HepG2 (cell line): ENCODE results near the gene TBCD. TPM values are rescaled to one million over a fixed set of nuclear protein-coding genes. Genes with fewer than 3 reads are reported as not detected.
A peak's percentile ranks its signal among the peaks of the same experiment; 100 is the strongest.
"Not testable (repeated sequence)": the region's sequence is repeated elsewhere in the genome, so short reads cannot be mapped to it uniquely, and the experiment has no call there.

Source experiments
- ATAC-seq: fragments of 200-7000 bp; cut with Tn5 transposase; 3 replicates; pipeline ENCODE4 v1.9.1; 2020; ENCODE audit warnings: mild to moderate bottlenecking, moderate library complexity
- BruUV-seq: library from RNA; stranded (reverse); fragments of 400-500 nt; replicated peaks from 2 replicates; lab custom pipeline; 2021; lab: Mats Ljungman, UMichigan
- CTCF ChIA-PET: fragments of 300-600 bp; formaldehyde crosslinking; extraction: SDS; loops from one replicate; lab custom pipeline; 2021; ENCODE audit warnings: low total read pairs, inconsistent platforms, low intra/inter-chr PET ratio; lab: Yijun Ruan, JAX
- POLR2A ChIA-PET: fragments of 350-600 bp; sonication (Branson Sonifier 250); formaldehyde crosslinking; loops from one replicate; lab custom pipeline; 2020; ENCODE audit warnings: antibody characterized with exemption, inconsistent platforms; lab: Yijun Ruan, JAX
- DNase-seq: peaks from one replicate; pipeline ENCODE4 v3.0.0-alpha.2; 2015; ENCODE audit warnings: low spot score
- FAIRE-seq: peaks from 3 replicates; lab custom pipeline; 2011; peaks lifted over from hg19 to GRCh38; lab: Jason Lieb, UNC
- H2AFZ ChIP-seq: one replicate; pipeline ENCODE4 v1.6.1; 2011; ENCODE audit warnings: low read length, inconsistent platforms
- H3K27ac ChIP-seq: fragments of 300-600 bp; 3 replicates; pipeline ENCODE4 v1.8.0; 2011; ENCODE audit warnings: mixed run types, mild to moderate bottlenecking, mixed read lengths, low read length, inconsistent platforms; ENCODE audit not compliant: insufficient read depth; ENCODE audit errors: extremely low read length
- H3K27me3 ChIP-seq, 2 experiments: fragments of 200-600 bp in 1 of 2; 2 replicates in 1 of 2; 3 replicates in 1 of 2; pipeline versions ENCODE4 v1.6.0 to v1.8.0; 2011; ENCODE audit warnings: low read length in 2 of 2, mild to moderate bottlenecking in 2 of 2, moderate library complexity in 2 of 2, inconsistent platforms in 1 of 2; ENCODE audit not compliant: insufficient read depth in 2 of 2, control insufficient read depth in 1 of 2
- H3K36me3 ChIP-seq, 2 experiments: fragments of 200-600 bp in 1 of 2; replicated peaks in 1 of 2; 2 replicates in 1 of 2; 3 replicates in 1 of 2; pipeline versions ENCODE4 v1.5.1 to v1.8.0; 2011; ENCODE audit warnings: low read length in 2 of 2, inconsistent platforms in 1 of 2; ENCODE audit not compliant: insufficient read depth in 2 of 2, control insufficient read depth in 1 of 2
- H3K4me1 ChIP-seq: 2 replicates; pipeline ENCODE4 v1.5.1; 2012; ENCODE audit warnings: low read length, inconsistent platforms; ENCODE audit not compliant: insufficient read depth
- H3K4me2 ChIP-seq: 2 replicates; pipeline ENCODE4 v1.6.0; 2011; ENCODE audit warnings: low read depth, low read length, inconsistent platforms
- H3K4me3 ChIP-seq, 3 experiments: fragments of 200-600 bp in 1 of 3; sonication (generic), shearing (Covaris generic) in 1 of 3; replicated peaks in 1 of 3; 2 replicates each; pipeline ENCODE4 v1.5.1; 2011 to 2016; ENCODE audit warnings: low read length in 3 of 3, inconsistent platforms in 2 of 3, low read depth in 2 of 3, mild to moderate bottlenecking in 2 of 3, control low read depth in 1 of 3, mixed read lengths in 1 of 3; ENCODE audit not compliant: insufficient read depth in 1 of 3
- H3K79me2 ChIP-seq: one replicate; pipeline ENCODE4 v1.6.1; 2011; ENCODE audit warnings: low read length, inconsistent platforms; ENCODE audit not compliant: insufficient read depth
- H3K9ac ChIP-seq: 2 replicates; pipeline ENCODE4 v1.6.0; 2011; ENCODE audit warnings: mild to moderate bottlenecking, low read depth, low read length, inconsistent platforms; ENCODE audit not compliant: insufficient read depth
- H3K9me3 ChIP-seq: 2 replicates; pipeline ENCODE4 v1.5.1; 2012; ENCODE audit warnings: mild to moderate bottlenecking, low read length
- H4K20me1 ChIP-seq: 2 replicates; pipeline ENCODE4 v1.6.0; 2011; ENCODE audit warnings: inconsistent platforms, mild to moderate bottlenecking, low read length, moderate library complexity; ENCODE audit not compliant: insufficient read depth
- BRCA1 ChIP-seq: sonication (generic); formaldehyde crosslinking; IDR thresholded peaks from 2 replicates; pipeline ENCODE4 v1.4.0; 2020; ENCODE audit warnings: missing genetic modification reagents
- STAG1 ChIP-seq: sonication (generic); formaldehyde crosslinking; IDR thresholded peaks from 2 replicates; pipeline ENCODE4 v1.4.0; 2020; ENCODE audit warnings: missing genetic modification reagents
- ZBTB38 ChIP-seq: sonication (generic); formaldehyde crosslinking; IDR thresholded peaks from 2 replicates; pipeline ENCODE4 v1.5.1; 2020; ENCODE audit warnings: mild to moderate bottlenecking, missing genetic modification reagents
- WGBS: methylation state at CpG from one replicate; pipeline ENCODE4 v1.1.6; 2017; ENCODE audit warnings: low lambda C conversion rate; 5-methylcytosine and 5-hydroxymethylcytosine counted together
- in situ Hi-C: cut with HindIII; loops from 2 replicates; pipeline ENCODE4 v1.10.0; 2017; ENCODE audit warnings: low pct_unique_long_range_greater_than_20kb; ENCODE audit not compliant: extremely low pct_ligation_motif_present
- intact Hi-C: fragments of 100-400 bp; cut with micrococcal nuclease; formaldehyde crosslinking; loops from one replicate; pipeline ENCODE4 v1.10.0; 2022; ENCODE audit not compliant: unreplicated experiment
- polyA plus RNA-seq, 8 experiments: library from polyadenylated mRNA; depleted of rRNA in 3 of 8; stranded (reverse) in 7 of 8; unstranded in 1 of 8; fragments of >200 nt; fragmentation: Illumina TruSeq in 4 of 8; extraction: Trizol in 4 of 8; gene quantifications; 2 replicates each; pipeline versions ENCODE4 v1.2.1 to v1.2.3, GENCODE V29; 2011 to 2016; ENCODE audit warnings: low read depth in 4 of 8, missing spikeins in 1 of 8, mixed read lengths in 1 of 8; ENCODE audit not compliant: insufficient read depth in 1 of 8
- total RNA-seq, 5 experiments: library from RNA; depleted of rRNA; stranded (reverse); fragments of >200 nt; fragmentation: Illumina TruSeq; extraction: Trizol; gene quantifications; 2 replicates each; pipeline ENCODE4 v1.2.3, GENCODE V29; 2016; ENCODE audit warnings: low read depth in 1 of 5
- TF ChIP-seq, protein P1 (sequence below): sonication (generic); formaldehyde crosslinking; IDR thresholded peaks from 2 replicates; pipeline ENCODE4 v1.5.1; 2020; ENCODE audit warnings: missing genetic modification reagents, mild to moderate bottlenecking, borderline replicate concordance
- TF ChIP-seq, protein P2 (sequence below): sonication (generic); formaldehyde crosslinking; IDR thresholded peaks from 2 replicates; pipeline ENCODE4 v1.8.0; 2022; ENCODE audit warnings: mild to moderate bottlenecking, missing genetic modification reagents
- TF ChIP-seq, protein P3 (sequence below): sonication (generic); formaldehyde crosslinking; IDR thresholded peaks from 2 replicates; pipeline ENCODE4 v1.5.0; 2020; ENCODE audit warnings: mild to moderate bottlenecking, missing genetic modification reagents, moderate library complexity
- TF ChIP-seq, protein P4 (sequence below): sonication (generic); formaldehyde crosslinking; IDR thresholded peaks from 2 replicates; pipeline ENCODE4 v1.4.0; 2020; ENCODE audit warnings: missing genetic modification reagents

TBCD gene
- total and polyA plus RNA-seq, 2 of the 13 experiments (the other 11 are each of a cell fraction or from before 2014, with no cell fraction given): 33.9 to 54.8 TPM

DNA sequence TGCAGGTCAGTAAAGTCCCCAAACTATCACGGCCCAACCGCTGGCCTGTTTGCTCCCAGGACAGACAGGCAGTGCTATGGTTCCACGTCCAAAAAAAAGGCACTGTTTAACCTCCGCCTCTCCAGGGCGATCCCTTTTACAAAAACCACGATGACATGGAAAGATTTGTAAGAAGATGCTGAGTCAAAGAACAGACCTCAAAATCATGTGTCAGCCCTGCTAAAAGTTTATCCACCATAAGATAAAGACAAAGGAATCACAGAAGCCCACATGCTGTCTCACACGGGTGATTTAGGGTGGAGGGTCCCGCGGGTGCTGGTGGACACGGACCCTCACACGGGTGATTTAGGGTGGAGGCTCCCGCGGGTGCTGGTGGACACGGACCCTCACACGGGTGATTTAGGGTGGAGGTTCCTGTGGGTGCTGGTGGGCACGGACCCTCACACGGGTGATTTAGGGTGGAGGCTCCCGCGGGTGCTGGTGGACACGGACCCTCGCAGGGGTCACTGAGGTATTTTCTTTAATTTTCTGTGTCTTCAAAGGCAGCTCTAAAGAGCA is 210.4 kb downstream of the TBCD start (continued):
- TF ChIP-seq, protein P1, sequence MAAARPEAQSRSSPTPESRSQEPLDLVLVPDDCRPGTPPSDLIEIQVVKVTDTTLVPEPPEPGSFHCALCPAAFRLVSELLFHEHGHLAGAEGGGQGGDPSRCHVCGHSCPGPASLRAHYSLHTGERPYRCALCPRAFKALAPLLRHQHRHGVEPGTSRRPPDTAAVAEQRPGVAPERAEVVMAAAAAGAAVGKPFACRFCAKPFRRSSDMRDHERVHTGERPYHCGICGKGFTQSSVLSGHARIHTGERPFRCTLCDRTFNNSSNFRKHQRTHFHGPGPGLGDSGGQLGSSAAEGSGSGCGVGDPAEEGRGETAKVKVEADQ (CRISPR knock-in tag): no peak
- TF ChIP-seq BRCA1: no peak

DNA sequence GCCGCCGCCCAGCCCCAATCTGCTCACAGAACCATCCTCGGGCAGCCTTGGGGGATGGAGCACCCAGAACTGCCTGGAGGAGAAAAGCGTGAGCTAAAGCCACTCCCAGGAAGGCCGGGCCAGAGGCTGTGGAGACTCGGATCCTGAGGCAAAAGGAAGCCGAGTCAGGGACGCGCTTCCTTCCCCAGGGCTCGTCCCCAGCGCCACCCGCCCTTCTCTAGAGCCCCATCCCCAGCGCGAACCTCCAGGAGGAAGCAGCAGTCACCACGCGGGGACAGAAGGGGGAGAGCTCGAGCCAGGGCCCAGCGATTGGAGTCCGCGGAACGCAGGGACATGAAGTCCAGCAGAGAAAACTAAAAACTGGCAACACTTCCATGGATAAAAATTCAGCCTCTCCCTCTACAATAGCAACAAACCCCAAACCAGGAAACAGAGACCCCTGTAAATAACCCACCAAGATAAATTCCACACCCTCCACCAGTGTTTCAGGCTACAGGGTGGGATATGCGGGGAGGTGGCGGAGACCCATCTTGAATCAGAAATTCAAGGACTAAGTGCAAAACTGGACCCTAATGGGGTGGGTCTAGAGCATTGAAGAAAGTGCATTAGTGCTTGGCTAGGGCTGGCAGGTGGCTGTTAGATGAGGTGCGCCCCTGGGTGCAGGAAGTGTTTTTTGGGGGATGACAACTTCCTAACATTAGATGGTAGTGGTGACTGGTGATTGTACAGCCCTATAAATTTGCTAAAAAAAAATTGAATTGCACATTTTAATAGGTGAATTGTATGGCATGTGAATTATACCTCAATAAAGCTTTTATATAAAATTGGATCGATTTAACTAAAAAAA is 211.5 kb downstream of the TBCD start:
- Histone ChIP-seq H3K9ac (no peak overlapping the region), H3K27ac (no peak overlapping the region), H3K79me2 (no peaks in the 10 kb centered on the region), H3K36me3 (peaks cover 3 to 4% of the 10 kb centered on the region in 2 experiments; a peak in 2 of 5 replicates), H3K4me2 (no peak overlapping the region), H3K9me3 (no peaks in the 10 kb centered on the region), H3K27me3 (no peaks in the 10 kb centered on the region)
- DNase-seq (no peak), FAIRE-seq (no peak), ATAC-seq (no peak)
- ChIA-PET POLR2A (no interaction called here), CTCF (no interaction called here)
- WGBS: 94% methylated on average over 25 of the region's 25 CpGs
- intact Hi-C loops: no loop called here
- TF ChIP-seq, protein P2, sequence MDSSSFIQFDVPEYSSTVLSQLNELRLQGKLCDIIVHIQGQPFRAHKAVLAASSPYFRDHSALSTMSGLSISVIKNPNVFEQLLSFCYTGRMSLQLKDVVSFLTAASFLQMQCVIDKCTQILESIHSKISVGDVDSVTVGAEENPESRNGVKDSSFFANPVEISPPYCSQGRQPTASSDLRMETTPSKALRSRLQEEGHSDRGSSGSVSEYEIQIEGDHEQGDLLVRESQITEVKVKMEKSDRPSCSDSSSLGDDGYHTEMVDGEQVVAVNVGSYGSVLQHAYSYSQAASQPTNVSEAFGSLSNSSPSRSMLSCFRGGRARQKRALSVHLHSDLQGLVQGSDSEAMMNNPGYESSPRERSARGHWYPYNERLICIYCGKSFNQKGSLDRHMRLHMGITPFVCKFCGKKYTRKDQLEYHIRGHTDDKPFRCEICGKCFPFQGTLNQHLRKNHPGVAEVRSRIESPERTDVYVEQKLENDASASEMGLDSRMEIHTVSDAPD (CRISPR knock-in tag): no peak
- TF ChIP-seq, protein P3, sequence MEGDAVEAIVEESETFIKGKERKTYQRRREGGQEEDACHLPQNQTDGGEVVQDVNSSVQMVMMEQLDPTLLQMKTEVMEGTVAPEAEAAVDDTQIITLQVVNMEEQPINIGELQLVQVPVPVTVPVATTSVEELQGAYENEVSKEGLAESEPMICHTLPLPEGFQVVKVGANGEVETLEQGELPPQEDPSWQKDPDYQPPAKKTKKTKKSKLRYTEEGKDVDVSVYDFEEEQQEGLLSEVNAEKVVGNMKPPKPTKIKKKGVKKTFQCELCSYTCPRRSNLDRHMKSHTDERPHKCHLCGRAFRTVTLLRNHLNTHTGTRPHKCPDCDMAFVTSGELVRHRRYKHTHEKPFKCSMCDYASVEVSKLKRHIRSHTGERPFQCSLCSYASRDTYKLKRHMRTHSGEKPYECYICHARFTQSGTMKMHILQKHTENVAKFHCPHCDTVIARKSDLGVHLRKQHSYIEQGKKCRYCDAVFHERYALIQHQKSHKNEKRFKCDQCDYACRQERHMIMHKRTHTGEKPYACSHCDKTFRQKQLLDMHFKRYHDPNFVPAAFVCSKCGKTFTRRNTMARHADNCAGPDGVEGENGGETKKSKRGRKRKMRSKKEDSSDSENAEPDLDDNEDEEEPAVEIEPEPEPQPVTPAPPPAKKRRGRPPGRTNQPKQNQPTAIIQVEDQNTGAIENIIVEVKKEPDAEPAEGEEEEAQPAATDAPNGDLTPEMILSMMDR (CRISPR knock-in tag): peak; percentile 47
- TF ChIP-seq STAG1 (CRISPR knock-in tag) (peak; percentile 46), ZBTB38 (CRISPR knock-in tag) (peak; percentile 80)
- TF ChIP-seq, protein P4, sequence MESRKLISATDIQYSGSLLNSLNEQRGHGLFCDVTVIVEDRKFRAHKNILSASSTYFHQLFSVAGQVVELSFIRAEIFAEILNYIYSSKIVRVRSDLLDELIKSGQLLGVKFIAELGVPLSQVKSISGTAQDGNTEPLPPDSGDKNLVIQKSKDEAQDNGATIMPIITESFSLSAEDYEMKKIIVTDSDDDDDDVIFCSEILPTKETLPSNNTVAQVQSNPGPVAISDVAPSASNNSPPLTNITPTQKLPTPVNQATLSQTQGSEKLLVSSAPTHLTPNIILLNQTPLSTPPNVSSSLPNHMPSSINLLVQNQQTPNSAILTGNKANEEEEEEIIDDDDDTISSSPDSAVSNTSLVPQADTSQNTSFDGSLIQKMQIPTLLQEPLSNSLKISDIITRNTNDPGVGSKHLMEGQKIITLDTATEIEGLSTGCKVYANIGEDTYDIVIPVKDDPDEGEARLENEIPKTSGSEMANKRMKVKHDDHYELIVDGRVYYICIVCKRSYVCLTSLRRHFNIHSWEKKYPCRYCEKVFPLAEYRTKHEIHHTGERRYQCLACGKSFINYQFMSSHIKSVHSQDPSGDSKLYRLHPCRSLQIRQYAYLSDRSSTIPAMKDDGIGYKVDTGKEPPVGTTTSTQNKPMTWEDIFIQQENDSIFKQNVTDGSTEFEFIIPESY (CRISPR knock-in tag): peak; percentile 99
- TF ChIP-seq, all 625 proteins: peak for 4
- no peaks in the 10 kb centered on the region for H4K20me1 ChIP-seq
- no TSS peak for BruUV-seq
- in situ Hi-C loops: no loop called here
- no peak overlapping the region for H3K4me3 ChIP-seq
- no peak overlapping the region for H2AFZ ChIP-seq
- no peaks in the 10 kb centered on the region for H3K4me1 ChIP-seq

DNA sequence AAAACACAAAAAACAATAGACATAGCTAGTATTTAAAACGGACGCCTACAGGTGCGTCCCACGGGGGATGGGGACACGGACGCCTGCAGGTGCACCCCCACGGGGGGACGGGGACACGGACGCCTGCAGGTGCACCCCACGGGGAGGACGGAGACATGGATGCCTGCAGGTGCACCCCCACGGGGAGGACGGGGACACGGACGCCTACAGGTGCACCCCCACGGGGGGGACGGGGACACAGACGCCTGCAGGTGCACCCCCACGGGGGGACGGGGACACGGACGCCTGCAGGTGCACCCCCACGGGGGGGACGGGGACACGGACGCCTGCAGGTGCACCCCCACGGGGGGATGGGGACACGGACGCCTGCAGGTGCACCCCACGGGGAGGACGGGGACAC is 212.6 kb downstream of the TBCD start:
- H2AFZ ChIP-seq, H3K27ac ChIP-seq, H3K9ac ChIP-seq, DNase-seq, H3K9me3 ChIP-seq, POLR2A ChIA-PET, H3K36me3 ChIP-seq, in situ Hi-C loops, H4K20me1 ChIP-seq, H3K79me2 ChIP-seq, FAIRE-seq, intact Hi-C loops, H3K4me3 ChIP-seq, CTCF ChIA-PET, H3K4me2 ChIP-seq, H3K27me3 ChIP-seq, H3K4me1 ChIP-seq, BruUV-seq, ATAC-seq: not testable (repeated sequence)
- WGBS: 93% methylated on average over 32 of the region's 32 CpGs
